Stimulated activated CD8-positive, alpha-beta memory T cell treated with anti-CD3 and anti-CD28 coated beads, Interleukin-4, amount 100 ng/mL, for 4 hours (primary cell): Measurements from ENCODE around the gene KIAA1191.
"Not testable (repeated sequence)": the region's sequence is repeated elsewhere in the genome, so short reads cannot be mapped to it uniquely, and the experiment has no call there.

Experiments used
- DNase-seq, 2 donors: peaks; one replicate each; pipeline ENCODE4 v3.0.0-alpha.2; 2020; ENCODE audit warnings: low read depth in 2 of 2, low spot score in 1 of 2

The KIAA1191 gene

DNA sequence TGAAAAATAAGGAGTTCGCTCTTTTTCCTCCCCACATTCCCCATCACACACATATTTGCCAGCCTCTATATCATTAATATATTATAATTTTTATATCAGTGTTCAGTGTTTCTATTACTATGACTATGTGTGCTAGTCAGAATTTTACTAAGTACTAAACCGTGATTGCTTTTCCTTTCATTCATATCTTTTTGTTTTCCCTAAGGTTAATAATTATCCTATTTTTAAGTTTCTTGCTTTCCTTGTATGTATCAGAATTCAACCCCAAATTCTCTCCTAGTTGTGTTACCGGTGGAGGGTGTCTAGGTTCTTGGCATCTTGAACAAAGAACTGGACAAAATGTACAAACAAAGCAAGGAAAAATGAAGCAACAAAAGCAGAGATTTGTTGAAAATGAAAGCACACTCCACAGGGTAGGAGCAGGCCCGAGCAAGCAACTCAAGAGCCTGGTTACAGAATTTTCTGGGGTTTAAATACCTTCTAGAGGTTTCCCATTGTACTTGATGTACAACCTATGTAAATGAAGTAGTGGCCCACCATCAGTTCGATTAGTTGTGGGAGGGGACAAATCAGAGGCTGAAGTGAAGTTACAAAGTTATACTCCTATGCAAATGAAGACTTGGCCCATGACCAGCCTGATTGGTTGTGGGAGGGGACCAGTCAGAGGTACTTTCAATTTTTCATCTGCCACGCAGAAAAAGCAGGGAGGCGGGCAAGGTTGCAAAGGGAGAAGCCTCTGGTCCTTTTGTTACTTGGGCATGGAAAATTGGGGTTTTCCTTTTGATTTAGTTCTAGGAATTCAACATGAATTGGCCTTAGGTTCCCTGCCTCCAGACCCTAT, 43.8 kb downstream of the KIAA1191 start:
- no peak for DNase-seq

DNA sequence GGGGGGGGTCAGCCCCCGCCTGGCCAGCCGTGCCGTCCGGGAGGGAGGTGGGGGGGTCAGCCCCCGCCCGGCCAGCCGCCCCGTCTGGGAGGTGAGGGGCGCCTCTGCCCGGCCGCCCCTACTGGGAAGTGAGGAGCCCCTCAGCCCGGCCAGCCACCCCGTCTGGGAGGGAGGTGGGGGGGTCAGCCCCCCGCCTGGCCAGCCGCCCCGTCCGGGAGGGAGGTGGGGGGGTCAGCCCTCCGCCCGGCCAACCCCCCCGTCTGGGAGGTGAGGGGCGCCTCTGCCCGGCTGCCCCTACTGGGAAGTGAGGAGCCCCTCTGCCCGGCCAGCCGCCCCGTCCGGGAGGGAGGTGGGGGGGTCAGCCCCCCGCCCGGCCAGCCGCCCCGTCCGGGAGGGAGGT, 56.2 kb downstream of the KIAA1191 start:
- not testable (repeated sequence) for DNase-seq
